Vagina (tissue), 2 donors: Measurements from ENCODE around the gene FARP2. TPM values are rescaled to one million over a fixed set of nuclear protein-coding genes. Genes with fewer than 3 reads are reported as not detected.

Experiments used
- DNase-seq, 2 donors: peaks; one replicate each; pipeline ENCODE4 v3.0.0-alpha.2; 2017; ENCODE audit errors: extremely low spot score in 2 of 2
- H3K27ac ChIP-seq: fragments of 200-600 bp; sonication (generic); one replicate; pipeline ENCODE4 v1.5.1; 2019
- H3K27me3 ChIP-seq: fragments of 200-600 bp; sonication (generic); one replicate; pipeline ENCODE4 v1.5.1; 2019
- H3K36me3 ChIP-seq, 2 donors: fragments of 200-600 bp; sonication (generic); one replicate each; pipeline ENCODE4 v1.5.1; 2017 to 2019
- H3K4me1 ChIP-seq: fragments of 200-600 bp; sonication (generic); one replicate; pipeline ENCODE4 v1.5.1; 2019
- H3K4me3 ChIP-seq, 2 donors: fragments of 200-600 bp; sonication (generic); 1 replicate in 1 of 2; 2 replicates in 1 of 2; pipeline ENCODE4 v1.5.1; 2016 to 2019
- H3K9me3 ChIP-seq: fragments of 200-600 bp; sonication (generic); one replicate; pipeline ENCODE4 v1.5.1; 2019
- CTCF ChIP-seq, 3 experiments: fragments of 450-650 bp in 2 of 3; fragments of 200-600 bp in 1 of 3; sonication (generic) in 1 of 3; IDR thresholded peaks; one replicate each; pipeline ENCODE4 v1.5.1; 2017 to 2019; ENCODE audit warnings: antibody characterized with exemption in 3 of 3, mild to moderate bottlenecking in 2 of 3, moderate library complexity in 2 of 3
- POLR2A ChIP-seq, 2 donors: fragments of 450-650 bp; IDR thresholded peaks; one replicate each; pipeline ENCODE4 v1.6.1; 2017; ENCODE audit warnings: antibody characterized with exemption in 2 of 2, mild to moderate bottlenecking in 2 of 2, moderate library complexity in 2 of 2
- POLR2AphosphoS5 ChIP-seq, 2 donors: sonication (generic); formaldehyde crosslinking; IDR thresholded peaks; one replicate each; pipeline ENCODE4 v1.9.0; 2017; ENCODE audit warnings: antibody characterized with exemption in 2 of 2, mild to moderate bottlenecking in 2 of 2, low read depth in 1 of 2; ENCODE audit not compliant: insufficient read depth in 1 of 2
- intact Hi-C: fragments of 100-400 bp; cut with DNase I; formaldehyde crosslinking; loops from one replicate; pipeline ENCODE4 v1.15.1; 2023
- total RNA-seq: library from RNA; depleted of rRNA; stranded (reverse); fragments of >200 nt; gene quantifications from one replicate; pipeline ENCODE4 v1.2.3, GENCODE V29; 2016

FARP2 gene
- total RNA-seq, 1 donor from 2014 or later: 32.9 TPM

- Histone ChIP-seq H3K27me3 (no peaks in the 10 kb centered on the region), H3K4me3 (no peak overlapping the region), H3K27ac (no peak overlapping the region), H3K9me3 (no peaks in the 10 kb centered on the region), H3K36me3 (no peaks in the 10 kb centered on the region), H3K4me1 (peaks cover 54% of the 10 kb centered on the region)
- intact Hi-C loops: loop anchor here (10.0 kb wide), 1 partner anchor 85 kb away; no protein-coding TSS in a partner anchor
- no peak for TF ChIP-seq CTCF (IDR thresholded peaks at IDR 0.05)
- no peak for TF ChIP-seq POLR2A (IDR thresholded peaks at IDR 0.05)
- no peak for TF ChIP-seq POLR2AphosphoS5 (IDR thresholded peaks at IDR 0.05; ENCODE audit: insufficient read depth in 1 of 2, low read depth in 1 of 2)
- DNase-seq: no peak
These were observed 46.4 kb upstream of the FARP2 start for GRCh38 chr2:241309684-241310117.

DNA sequence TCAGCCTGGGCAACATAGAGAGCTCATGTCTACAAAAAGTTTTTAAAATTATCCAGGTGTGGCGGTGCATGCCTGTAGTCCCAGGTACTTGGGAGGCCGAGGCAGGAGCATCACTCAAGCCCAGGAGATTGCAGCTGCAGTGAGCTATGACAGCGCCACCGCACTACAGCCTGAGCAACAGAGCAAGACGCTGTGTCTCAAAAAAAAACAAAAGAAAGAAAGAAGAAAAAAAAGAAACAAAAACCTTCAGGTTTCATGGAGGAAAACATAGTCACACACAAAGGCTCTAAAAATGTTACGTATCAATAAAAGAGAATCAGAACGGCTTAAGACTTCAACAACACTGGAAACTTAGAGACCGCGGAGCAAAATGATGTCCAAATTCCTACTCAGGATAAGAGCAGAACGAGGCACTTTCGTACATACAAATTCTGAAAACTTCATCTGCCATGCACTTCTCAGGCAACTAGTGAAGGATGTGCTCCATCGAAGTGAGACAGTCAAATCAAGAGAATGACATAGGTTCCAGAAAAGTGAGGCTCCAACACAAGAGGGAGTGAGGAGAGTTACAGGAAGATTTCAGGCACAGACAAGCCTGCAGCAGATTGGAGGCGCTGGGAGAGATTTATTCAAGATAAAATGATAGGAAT lies 45.0 kb upstream of the FARP2 start:
- TF ChIP-seq POLR2A (IDR thresholded peaks at IDR 0.05) (no peak), POLR2AphosphoS5 (IDR thresholded peaks at IDR 0.05; ENCODE audit: insufficient read depth in 1 of 2, low read depth in 1 of 2) (no peak), CTCF (IDR thresholded peaks at IDR 0.05) (no peak)
- intact Hi-C loops: no loop called here

GRCh38 chr2:241312082-241312481 lies 44.0 kb upstream of the FARP2 start:
- Histone ChIP-seq H3K4me3 (no peak overlapping the region), H3K27ac (no peak overlapping the region), H3K9me3 (no peaks in the 10 kb centered on the region), H3K36me3 (no peaks in the 10 kb centered on the region), H3K27me3 (no peaks in the 10 kb centered on the region), H3K4me1 (peaks cover 52% of the 10 kb centered on the region)
- TF ChIP-seq POLR2AphosphoS5 (IDR thresholded peaks at IDR 0.05; ENCODE audit: insufficient read depth in 1 of 2, low read depth in 1 of 2) (peak in 1 of 2 donors; percentile 52), POLR2A (IDR thresholded peaks at IDR 0.05) (no peak), CTCF (IDR thresholded peaks at IDR 0.05) (no peak)
- no peak for DNase-seq
- intact Hi-C loops: no loop called here

More for the DNA sequence above, 45.0 kb upstream of the FARP2 start:
- Histone ChIP-seq H3K4me1 (peaks cover 44% of the 10 kb centered on the region), H3K9me3 (no peaks in the 10 kb centered on the region), H3K27ac (no peak overlapping the region), H3K36me3 (no peaks in the 10 kb centered on the region), H3K27me3 (no peaks in the 10 kb centered on the region), H3K4me3 (no peak overlapping the region)
- DNase-seq: no peak

GRCh38 chr2:241313543-241314095 lies 42.5 kb upstream of the FARP2 start:
- no peaks in the 10 kb centered on the region for H3K36me3 ChIP-seq
- intact Hi-C loops: no loop called here
- H3K9me3 ChIP-seq: no peaks in the 10 kb centered on the region
- H3K27me3 ChIP-seq: no peaks in the 10 kb centered on the region
- peaks cover 62% of the 10 kb centered on the region for H3K4me1 ChIP-seq
- peak overlapping the region in 1 of 2 donors; percentile 77 for H3K4me3 ChIP-seq
- DNase-seq: no peak
- TF ChIP-seq POLR2AphosphoS5 (IDR thresholded peaks at IDR 0.05; ENCODE audit: insufficient read depth in 1 of 2, low read depth in 1 of 2): no peak
- no peak for TF ChIP-seq CTCF (IDR thresholded peaks at IDR 0.05)
- TF ChIP-seq POLR2A (IDR thresholded peaks at IDR 0.05): no peak
- no peak overlapping the region for H3K27ac ChIP-seq
